ENCODE measurements around the gene AOX1.
"Not testable (repeated sequence)": the region's sequence is repeated elsewhere in the genome, so short reads cannot be mapped to it uniquely, and the experiment has no call there.

The AOX1 gene

GRCh38 chr2:200602584-200602983 is 16.8 kb downstream of the AOX1 start:
- Histone ChIP-seq H3K4me1 (ENCODE audit: control insufficient read depth, insufficient read depth, low read length, poor library complexity, severe bottlenecking) (peaks cover 18% of the 10 kb centered on the region), H3K36me3 (ENCODE audit: control insufficient read depth, insufficient read depth, low read length) (no peaks in the 10 kb centered on the region), H3K4me3 (ENCODE audit: extremely low read depth, insufficient read depth, low read length, poor library complexity, severe bottlenecking) (no peak overlapping the region), H3K27ac (ENCODE audit: low read depth, low read length, severe bottlenecking) (no peak overlapping the region), H3K9me3 (ENCODE audit: control insufficient read depth, low read length) (no peaks in the 10 kb centered on the region)
- WGBS, 2 experiments (ENCODE audit: insufficient coverage in 2 of 2) = 93 to 94% methylated on average over 3 of the region's 4 CpGs

DNA sequence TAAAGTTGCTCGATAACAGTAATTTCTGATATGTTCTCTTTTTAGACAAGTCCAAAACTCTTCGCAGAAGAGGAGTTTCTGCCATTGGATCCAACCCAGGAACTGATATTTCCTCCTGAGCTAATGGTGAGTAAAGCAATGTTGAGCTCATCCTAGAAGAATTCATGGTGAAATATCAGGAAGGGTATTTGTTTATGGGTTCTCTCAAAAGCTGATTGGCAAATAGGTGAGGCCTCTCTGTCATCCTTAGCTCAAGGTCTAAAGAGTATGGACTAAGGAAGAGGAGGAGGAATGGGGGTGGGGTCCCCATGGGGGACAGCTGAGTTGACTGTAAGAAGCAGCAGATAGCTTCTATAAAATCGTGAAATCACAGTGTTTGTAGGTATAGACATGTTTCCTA is 18.2 kb downstream of the AOX1 start:
- no peak overlapping the region for H3K27ac ChIP-seq (ENCODE audit: low read depth, low read length, severe bottlenecking)
- H3K36me3 ChIP-seq (ENCODE audit: control insufficient read depth, insufficient read depth, low read length) = no peaks in the 10 kb centered on the region
- H3K4me3 ChIP-seq (ENCODE audit: extremely low read depth, insufficient read depth, low read length, poor library complexity, severe bottlenecking) = no peak overlapping the region
- H3K4me1 ChIP-seq (ENCODE audit: control insufficient read depth, insufficient read depth, low read length, poor library complexity, severe bottlenecking) = peaks cover 23% of the 10 kb centered on the region
- H3K9me3 ChIP-seq (ENCODE audit: control insufficient read depth, low read length) = no peaks in the 10 kb centered on the region
- WGBS, 2 experiments (ENCODE audit: insufficient coverage in 2 of 2) = 92% methylated on average over 2 of the region's 3 CpGs

GRCh38 chr2:200604571-200605255 is 18.9 kb downstream of the AOX1 start:
- no peaks in the 10 kb centered on the region for H3K36me3 ChIP-seq (ENCODE audit: control insufficient read depth, insufficient read depth, low read length)
- peaks cover 30% of the 10 kb centered on the region for H3K4me1 ChIP-seq (ENCODE audit: control insufficient read depth, insufficient read depth, low read length, poor library complexity, severe bottlenecking)
- H3K4me3 ChIP-seq (ENCODE audit: extremely low read depth, insufficient read depth, low read length, poor library complexity, severe bottlenecking) = no peak overlapping the region
- H3K9me3 ChIP-seq (ENCODE audit: control insufficient read depth, low read length) = no peaks in the 10 kb centered on the region
- WGBS, 2 experiments (ENCODE audit: insufficient coverage in 2 of 2) = 84 to 93% methylated on average over 3 of the region's 5 CpGs
- no peak overlapping the region for H3K27ac ChIP-seq (ENCODE audit: low read depth, low read length, severe bottlenecking)

- Histone ChIP-seq H3K4me1 (ENCODE audit: control insufficient read depth, insufficient read depth, low read length, poor library complexity, severe bottlenecking) (peaks cover 21% of the 10 kb centered on the region), H3K4me3 (ENCODE audit: extremely low read depth, insufficient read depth, low read length, poor library complexity, severe bottlenecking) (no peak overlapping the region), H3K9me3 (ENCODE audit: control insufficient read depth, low read length) (no peaks in the 10 kb centered on the region), H3K27ac (ENCODE audit: low read depth, low read length, severe bottlenecking) (no peak overlapping the region), H3K36me3 (ENCODE audit: control insufficient read depth, insufficient read depth, low read length) (no peaks in the 10 kb centered on the region)
- 80 to 90% methylated on average over 2 of the region's 3 CpGs for WGBS, 2 experiments (ENCODE audit: insufficient coverage in 2 of 2)
Measured at GRCh38 chr2:200608341-200609027, 22.7 kb downstream of the AOX1 start.

DNA sequence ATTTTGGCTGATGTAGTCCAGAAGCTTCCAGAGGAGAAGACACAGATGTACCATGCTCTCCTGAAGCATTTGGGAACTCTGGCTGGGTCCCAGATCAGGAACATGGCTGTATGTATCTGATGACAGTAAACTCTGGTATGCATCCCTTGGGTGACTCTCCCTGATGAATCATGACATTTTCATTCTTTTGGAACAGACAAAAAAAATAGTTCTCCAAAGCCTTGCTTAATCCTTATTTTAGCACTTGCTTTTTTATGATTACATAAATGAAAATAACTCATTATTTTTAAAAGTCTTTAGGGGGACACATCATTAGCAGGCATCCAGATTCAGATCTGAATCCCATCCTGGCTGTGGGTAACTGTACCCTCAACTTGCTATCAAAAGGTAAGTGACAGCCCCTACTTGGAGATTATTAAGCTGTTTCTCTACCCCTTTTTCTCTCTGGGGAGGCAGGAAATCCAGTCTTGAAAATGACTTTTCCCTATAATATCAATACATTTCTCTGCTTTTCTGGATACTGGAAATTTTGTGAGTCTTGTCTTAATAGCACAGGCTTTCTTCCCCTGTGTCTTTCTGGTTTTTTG is 23.3 kb downstream of the AOX1 start:
- Histone ChIP-seq H3K9me3 (ENCODE audit: control insufficient read depth, low read length) (no peaks in the 10 kb centered on the region), H3K4me1 (ENCODE audit: control insufficient read depth, insufficient read depth, low read length, poor library complexity, severe bottlenecking) (peaks cover 15% of the 10 kb centered on the region), H3K4me3 (ENCODE audit: extremely low read depth, insufficient read depth, low read length, poor library complexity, severe bottlenecking) (no peak overlapping the region), H3K36me3 (ENCODE audit: control insufficient read depth, insufficient read depth, low read length) (no peaks in the 10 kb centered on the region), H3K27ac (ENCODE audit: low read depth, low read length, severe bottlenecking) (peak overlapping the region; percentile 36)

DNA sequence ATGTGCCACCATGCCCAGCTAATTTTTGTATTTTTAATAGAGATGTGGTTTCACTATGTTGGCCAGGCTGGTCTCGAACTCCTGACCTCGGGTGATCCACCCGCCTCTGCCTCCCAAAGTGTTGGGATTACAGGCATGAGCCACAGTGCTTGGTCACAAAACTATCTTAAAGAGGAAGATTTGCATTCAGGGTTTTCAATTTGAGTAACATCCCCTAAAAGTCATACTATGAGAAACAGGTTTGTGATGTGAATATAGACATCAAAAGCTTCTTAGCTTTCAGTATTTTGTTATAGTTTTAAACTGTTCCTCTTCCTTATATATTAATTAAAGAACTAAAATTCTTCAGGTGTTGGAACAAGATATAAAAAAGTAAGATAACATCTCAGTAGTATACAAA is 24.4 kb downstream of the AOX1 start:
- H3K36me3 ChIP-seq (ENCODE audit: control insufficient read depth, insufficient read depth, low read length); H3K9me3 ChIP-seq (ENCODE audit: control insufficient read depth, low read length); H3K4me3 ChIP-seq (ENCODE audit: extremely low read depth, insufficient read depth, low read length, poor library complexity, severe bottlenecking); H3K27ac ChIP-seq (ENCODE audit: low read depth, low read length, severe bottlenecking): not testable (repeated sequence)
- peaks cover 17% of the 10 kb centered on the region for H3K4me1 ChIP-seq (ENCODE audit: control insufficient read depth, insufficient read depth, low read length, poor library complexity, severe bottlenecking)
- 100% methylated on average over 3 of the region's 3 CpGs; no CpG with 5 or more reads in 1 of the 2 experiments for WGBS, 2 experiments (ENCODE audit: insufficient coverage in 2 of 2)

GRCh38 chr2:200613692-200614091 is 27.9 kb downstream of the AOX1 start:
- WGBS, 2 experiments (ENCODE audit: insufficient coverage in 2 of 2) = 100% methylated on average over 1 to 3 of the region's 4 CpGs
- no peak overlapping the region for H3K4me3 ChIP-seq (ENCODE audit: extremely low read depth, insufficient read depth, low read length, poor library complexity, severe bottlenecking)
- peaks cover 15% of the 10 kb centered on the region for H3K4me1 ChIP-seq (ENCODE audit: control insufficient read depth, insufficient read depth, low read length, poor library complexity, severe bottlenecking)
- no peak overlapping the region for H3K27ac ChIP-seq (ENCODE audit: low read depth, low read length, severe bottlenecking)
- H3K9me3 ChIP-seq (ENCODE audit: control insufficient read depth, low read length) = no peaks in the 10 kb centered on the region
- H3K36me3 ChIP-seq (ENCODE audit: control insufficient read depth, insufficient read depth, low read length) = no peaks in the 10 kb centered on the region

DNA sequence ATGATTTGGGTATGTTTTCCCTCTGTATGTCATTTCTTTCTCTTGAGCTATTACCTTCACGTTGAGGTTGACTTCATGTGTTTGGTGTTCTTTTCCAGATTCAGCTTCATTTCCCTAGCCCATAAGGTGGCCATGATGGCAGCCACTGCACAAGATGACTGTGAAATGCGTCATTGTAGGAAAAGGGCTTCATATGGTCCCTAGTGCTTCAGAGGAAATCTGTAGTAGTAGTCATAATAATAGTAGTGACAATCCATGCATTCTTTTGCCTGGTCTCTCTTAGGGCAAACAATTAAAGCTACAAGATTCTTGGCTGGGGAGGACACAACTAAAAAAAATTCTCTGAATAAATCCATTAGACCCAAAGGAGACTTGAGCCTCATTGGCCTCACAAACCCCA is 28.4 kb downstream of the AOX1 start:
- Histone ChIP-seq H3K27ac (ENCODE audit: low read depth, low read length, severe bottlenecking) (no peak overlapping the region), H3K4me3 (ENCODE audit: extremely low read depth, insufficient read depth, low read length, poor library complexity, severe bottlenecking) (no peak overlapping the region), H3K4me1 (ENCODE audit: control insufficient read depth, insufficient read depth, low read length, poor library complexity, severe bottlenecking) (peaks cover 9% of the 10 kb centered on the region), H3K36me3 (ENCODE audit: control insufficient read depth, insufficient read depth, low read length) (no peaks in the 10 kb centered on the region), H3K9me3 (ENCODE audit: control insufficient read depth, low read length) (no peaks in the 10 kb centered on the region)
- 86% methylated on average over 1 of the region's 2 CpGs; no CpG with 5 or more reads in 1 of the 2 experiments for WGBS, 2 experiments (ENCODE audit: insufficient coverage in 2 of 2)

DNA sequence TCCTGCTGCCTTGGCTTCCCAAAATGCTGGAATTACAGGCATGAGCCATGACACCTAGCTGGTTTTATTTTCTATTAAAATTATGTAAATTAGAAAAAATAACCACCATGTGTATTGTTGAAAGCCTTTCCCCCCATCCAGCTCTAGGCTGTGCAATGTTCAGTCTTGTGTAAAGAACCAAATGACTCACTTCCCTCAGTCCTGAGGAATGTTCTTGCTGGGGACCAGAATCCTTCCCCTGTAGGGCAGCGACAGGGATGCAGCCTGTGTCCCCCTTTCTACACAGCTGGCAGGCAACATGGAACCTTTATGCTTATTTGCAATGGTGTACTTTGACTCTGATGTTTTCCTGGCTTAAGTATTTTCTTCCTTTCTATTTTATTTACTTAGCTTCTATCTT is 29.4 kb downstream of the AOX1 start:
- no peak overlapping the region for H3K4me3 ChIP-seq (ENCODE audit: extremely low read depth, insufficient read depth, low read length, poor library complexity, severe bottlenecking)
- H3K27ac ChIP-seq (ENCODE audit: low read depth, low read length, severe bottlenecking) = no peak overlapping the region
- no peaks in the 10 kb centered on the region for H3K9me3 ChIP-seq (ENCODE audit: control insufficient read depth, low read length)
- WGBS, 2 experiments (ENCODE audit: insufficient coverage in 2 of 2) = no CpG with 5 or more reads among the region's 1 CpG
- H3K4me1 ChIP-seq (ENCODE audit: control insufficient read depth, insufficient read depth, low read length, poor library complexity, severe bottlenecking) = peaks cover 4% of the 10 kb centered on the region
- no peaks in the 10 kb centered on the region for H3K36me3 ChIP-seq (ENCODE audit: control insufficient read depth, insufficient read depth, low read length)

- Histone ChIP-seq H3K36me3 (ENCODE audit: control insufficient read depth, insufficient read depth, low read length) (no peaks in the 10 kb centered on the region), H3K9me3 (ENCODE audit: control insufficient read depth, low read length) (no peaks in the 10 kb centered on the region), H3K4me3 (ENCODE audit: extremely low read depth, insufficient read depth, low read length, poor library complexity, severe bottlenecking) (no peak overlapping the region), H3K4me1 (ENCODE audit: control insufficient read depth, insufficient read depth, low read length, poor library complexity, severe bottlenecking) (peaks cover 4% of the 10 kb centered on the region), H3K27ac (ENCODE audit: low read depth, low read length, severe bottlenecking) (no peak overlapping the region)
- 98 to 100% methylated on average over 5 of the region's 5 CpGs for WGBS, 2 experiments (ENCODE audit: insufficient coverage in 2 of 2)
Measured at GRCh38 chr2:200616193-200616592, 30.4 kb downstream of the AOX1 start.

DNA sequence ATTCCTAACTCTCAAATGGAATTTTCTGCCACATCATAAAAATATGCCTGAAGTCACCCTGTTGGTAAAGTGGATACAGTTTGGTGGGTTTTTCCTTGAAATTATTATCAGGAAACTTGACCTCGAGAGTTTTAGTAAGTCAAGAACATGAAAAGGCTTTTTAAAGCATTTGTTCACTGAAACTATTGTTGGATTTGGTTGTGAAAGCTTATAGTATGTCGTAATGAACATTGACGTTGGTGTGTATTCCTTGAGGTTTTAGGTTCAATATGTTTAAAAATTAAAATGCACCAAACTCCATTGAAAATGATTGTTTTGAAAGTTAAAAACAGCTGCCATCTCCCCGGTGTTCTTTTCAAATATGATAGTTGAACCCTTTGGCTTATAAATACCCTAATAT is 30.8 kb downstream of the AOX1 start:
- 100% methylated on average over 1 of the region's 4 CpGs for WGBS, 2 experiments (ENCODE audit: insufficient coverage in 2 of 2)
- Histone ChIP-seq H3K36me3 (ENCODE audit: control insufficient read depth, insufficient read depth, low read length) (no peaks in the 10 kb centered on the region), H3K4me3 (ENCODE audit: extremely low read depth, insufficient read depth, low read length, poor library complexity, severe bottlenecking) (no peak overlapping the region), H3K4me1 (ENCODE audit: control insufficient read depth, insufficient read depth, low read length, poor library complexity, severe bottlenecking) (peaks cover 4% of the 10 kb centered on the region), H3K9me3 (ENCODE audit: control insufficient read depth, low read length) (no peaks in the 10 kb centered on the region), H3K27ac (ENCODE audit: low read depth, low read length, severe bottlenecking) (no peak overlapping the region)

Measured in mesodermal cell (in vitro differentiated cells).